Neural progenitor cell (in vitro differentiated cells): ENCODE data around the gene KRT7.

Experiments used
- CTCF ChIP-seq: fragments of 200-600 bp; sonication (generic); IDR thresholded peaks from 2 replicates; pipeline ENCODE4 v1.5.1; 2017; ENCODE audit warnings: antibody characterized with exemption, mild to moderate bottlenecking
- EZH2 ChIP-seq: fragments of 200-600 bp; sonication (generic); IDR thresholded peaks from 2 replicates; pipeline ENCODE4 v1.6.1; 2017; ENCODE audit warnings: antibody characterized with exemption, mild to moderate bottlenecking, moderate library complexity
- EZH2phosphoT487 ChIP-seq: fragments of 200-600 bp; sonication (generic); IDR thresholded peaks from 2 replicates; pipeline ENCODE4 v1.6.1; 2017; ENCODE audit warnings: antibody characterized with exemption

- TF ChIP-seq CTCF = no peak
- TF ChIP-seq EZH2phosphoT487 = no peak
- TF ChIP-seq EZH2 = no peak
These were observed 26.6 kb upstream of the KRT7 start for GRCh38 chr12:52206304-52207040.
